ENCODE measurements around the gene SFMBT2.

SFMBT2 gene

DNA sequence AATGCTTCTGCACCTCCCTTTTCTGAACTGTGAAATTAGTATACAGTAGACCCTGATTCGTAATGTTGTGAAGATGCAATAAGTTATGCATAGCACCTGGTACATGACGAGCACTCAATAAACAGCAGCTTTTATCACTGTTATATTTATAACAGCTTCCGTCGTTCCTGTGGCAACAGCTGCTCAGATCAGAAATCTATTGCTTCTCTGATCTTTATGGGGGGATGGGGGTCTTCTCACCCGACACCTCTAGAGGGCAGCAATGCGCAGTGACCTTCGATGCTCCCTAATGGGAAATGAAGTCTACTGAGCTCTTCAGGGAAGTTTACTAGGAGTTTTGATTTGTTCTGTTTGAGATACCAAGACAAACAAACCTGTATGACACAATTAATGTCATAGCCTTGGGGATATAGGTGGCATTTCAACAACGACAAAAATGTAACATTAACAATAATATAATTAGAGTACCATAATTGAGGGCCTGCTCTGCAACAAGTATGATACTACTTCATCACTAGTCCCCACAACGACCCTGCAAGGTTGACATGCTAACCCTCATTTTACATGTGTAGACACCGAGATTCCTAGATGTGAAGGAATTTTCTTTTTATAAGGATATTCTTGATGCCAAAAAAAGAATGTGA, 289.6 kb downstream of the SFMBT2 start:
- DNase-seq, result peak; percentile 62

GRCh38 chr10:7119325-7120015, 291.4 kb downstream of the SFMBT2 start:
- no peak for DNase-seq

DNA sequence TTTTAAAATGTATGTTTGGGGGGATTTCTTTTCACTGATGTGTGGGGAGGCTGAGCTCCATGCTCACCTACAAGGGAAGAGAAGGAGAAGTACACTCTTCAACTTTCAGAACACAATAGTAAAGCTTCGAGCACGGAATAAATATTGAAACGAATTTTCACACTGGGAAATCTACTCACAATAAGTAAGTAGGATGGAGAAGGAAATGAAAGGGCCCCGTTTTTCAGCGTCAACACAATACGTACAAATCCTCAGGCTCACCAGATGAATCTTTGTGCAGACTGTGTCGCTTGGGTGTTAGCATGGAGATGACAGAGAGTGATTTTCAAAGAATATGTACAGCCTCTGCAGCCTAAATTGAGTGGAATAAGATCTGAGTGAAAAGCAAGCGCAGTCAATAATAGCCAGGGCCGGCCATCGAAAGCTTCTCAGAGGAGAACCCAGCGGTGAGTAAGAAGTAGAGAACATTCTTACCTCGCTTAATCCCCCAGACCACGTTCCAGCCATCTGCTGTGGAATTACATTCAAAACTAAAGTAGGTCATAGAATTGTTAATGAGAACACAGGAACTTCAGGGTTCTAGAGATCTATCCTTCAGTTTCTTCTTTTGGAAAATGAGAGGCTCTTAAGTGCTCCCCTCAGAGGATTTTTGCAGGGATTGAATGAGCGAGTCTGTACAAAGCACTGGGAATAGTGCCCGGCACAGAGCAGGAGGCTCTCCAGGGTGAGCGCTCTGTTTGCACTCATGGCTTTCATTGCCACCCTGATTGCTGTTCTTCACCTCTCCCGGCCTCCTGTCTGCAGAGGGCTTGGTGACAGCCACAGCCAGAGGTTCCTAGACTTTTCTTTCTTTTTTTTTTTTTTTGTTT, 292.8 kb downstream of the SFMBT2 start:
- no peak for DNase-seq

GRCh38 chr10:7117177-7117799, 293.5 kb downstream of the SFMBT2 start:
- DNase-seq, result no peak

GRCh38 chr10:7111561-7111960, 299.3 kb downstream of the SFMBT2 start:
- no peak for DNase-seq

- DNase-seq, result no peak
Observed at GRCh38 chr10:7111089-7111488, 299.7 kb downstream of the SFMBT2 start.

Data from activated naive CD4-positive, alpha-beta T cell treated with Interleukin-2 at 50 U/mL for 16 hours (primary cell).